Skeletal muscle cell (primary cell): Measurements from ENCODE around the gene HMG20A.

Experiments used
- DNase-seq: peaks from one replicate; pipeline ENCODE4 v3.0.0-alpha.2; 2010; ENCODE audit warnings: low read depth
- H3K4me3 ChIP-seq: 2 replicates; pipeline ENCODE4 v1.5.1; 2011; ENCODE audit warnings: low read depth, mild to moderate bottlenecking, control low read depth, low read length, moderate library complexity

The HMG20A gene

GRCh38 chr15:77494073-77494867 lies 73.6 kb downstream of the HMG20A start:
- H3K4me3 ChIP-seq: no peak overlapping the region
- no peak for DNase-seq

GRCh38 chr15:77494964-77495363 lies 74.3 kb downstream of the HMG20A start:
- DNase-seq: no peak

GRCh38 chr15:77495838-77496596 lies 75.3 kb downstream of the HMG20A start:
- H3K4me3 ChIP-seq: no peak overlapping the region
- peak; percentile 28 for DNase-seq

More at GRCh38 chr15:77494964-77495363, 74.3 kb downstream of the HMG20A start:
- H3K4me3 ChIP-seq: no peak overlapping the region

GRCh38 chr15:77496715-77497109 lies 76.0 kb downstream of the HMG20A start:
- DNase-seq: peak; percentile 96
- no peak overlapping the region for H3K4me3 ChIP-seq

GRCh38 chr15:77497110-77497737 lies 76.5 kb downstream of the HMG20A start:
- no peak for DNase-seq
- no peak overlapping the region for H3K4me3 ChIP-seq

- no peak for DNase-seq
- no peak overlapping the region for H3K4me3 ChIP-seq
These were observed 77.3 kb downstream of the HMG20A start for GRCh38 chr15:77497942-77498361.

GRCh38 chr15:77499087-77499760 lies 78.5 kb downstream of the HMG20A start:
- no peak for DNase-seq

GRCh38 chr15:77500989-77501388 lies 80.3 kb downstream of the HMG20A start:
- H3K4me3 ChIP-seq: no peak overlapping the region
- DNase-seq: peak; percentile 83

More at GRCh38 chr15:77499087-77499760, 78.5 kb downstream of the HMG20A start:
- H3K4me3 ChIP-seq: no peak overlapping the region

GRCh38 chr15:77502379-77503095 lies 81.8 kb downstream of the HMG20A start:
- H3K4me3 ChIP-seq: no peak overlapping the region
- DNase-seq: no peak

- DNase-seq: no peak
- H3K4me3 ChIP-seq: no peak overlapping the region
These were observed 82.6 kb downstream of the HMG20A start for GRCh38 chr15:77503240-77503639.

GRCh38 chr15:77503764-77504163 lies 83.1 kb downstream of the HMG20A start:
- DNase-seq: no peak
- H3K4me3 ChIP-seq: no peak overlapping the region

GRCh38 chr15:77504306-77504705 lies 83.6 kb downstream of the HMG20A start:
- H3K4me3 ChIP-seq: no peak overlapping the region
- no peak for DNase-seq

GRCh38 chr15:77504871-77505270 lies 84.2 kb downstream of the HMG20A start:
- no peak overlapping the region for H3K4me3 ChIP-seq
- no peak for DNase-seq

GRCh38 chr15:77505556-77505955 lies 84.9 kb downstream of the HMG20A start:
- DNase-seq: no peak
- H3K4me3 ChIP-seq: no peak overlapping the region

- no peak for DNase-seq
- no peak overlapping the region for H3K4me3 ChIP-seq
These were observed 85.8 kb downstream of the HMG20A start for GRCh38 chr15:77506311-77507142.

GRCh38 chr15:77507143-77507897 lies 86.6 kb downstream of the HMG20A start:
- DNase-seq: peak; percentile 33
- no peak overlapping the region for H3K4me3 ChIP-seq

GRCh38 chr15:77507911-77508310 lies 87.2 kb downstream of the HMG20A start:
- DNase-seq: no peak
- H3K4me3 ChIP-seq: no peak overlapping the region
